ENCODE results near the gene VSTM4. TPM values are rescaled to one million over a fixed set of nuclear protein-coding genes. Genes with fewer than 3 reads are reported as not detected.

VSTM4 gene
- total RNA-seq, 1 experiment from 2014 or later = 0.29 TPM

DNA sequence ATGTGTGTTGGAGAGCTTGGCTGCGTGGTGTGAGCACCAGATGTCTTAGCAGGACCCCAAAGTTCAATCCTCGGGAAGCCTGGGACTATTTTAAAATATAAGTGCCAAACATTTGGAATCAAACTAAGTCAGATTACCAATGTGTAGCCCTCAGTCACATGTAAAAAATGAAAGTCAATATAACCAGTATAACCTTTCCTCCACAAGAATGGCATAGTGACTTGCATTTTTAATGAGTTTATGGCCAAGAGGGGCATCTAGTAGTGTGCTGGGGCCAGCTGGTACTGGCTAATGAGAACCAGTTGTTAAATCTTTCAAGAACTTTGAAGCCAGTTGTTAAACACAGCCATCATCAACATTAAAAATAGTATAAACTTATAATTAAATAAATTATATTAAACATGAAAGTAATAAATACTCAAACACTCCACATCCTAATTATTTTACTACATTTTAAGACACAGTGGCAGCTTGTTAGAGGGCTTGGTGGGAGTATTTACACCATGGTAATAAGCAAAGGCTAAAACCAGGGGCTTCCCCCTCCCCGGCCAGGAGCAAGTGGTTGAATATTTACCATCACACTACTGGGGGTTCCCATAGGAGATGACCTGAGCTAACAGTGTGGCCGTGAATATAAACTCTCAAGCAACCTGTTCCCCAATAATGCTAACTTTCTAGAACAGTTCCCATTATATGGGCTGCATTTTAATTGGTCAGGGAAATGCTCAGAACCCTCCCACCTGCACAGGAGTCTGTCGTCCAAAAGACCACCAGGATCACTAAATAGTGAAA, 26.4 kb upstream of the VSTM4 start:
- DNase-seq (ENCODE audit: low spot score) = no peak

DNA sequence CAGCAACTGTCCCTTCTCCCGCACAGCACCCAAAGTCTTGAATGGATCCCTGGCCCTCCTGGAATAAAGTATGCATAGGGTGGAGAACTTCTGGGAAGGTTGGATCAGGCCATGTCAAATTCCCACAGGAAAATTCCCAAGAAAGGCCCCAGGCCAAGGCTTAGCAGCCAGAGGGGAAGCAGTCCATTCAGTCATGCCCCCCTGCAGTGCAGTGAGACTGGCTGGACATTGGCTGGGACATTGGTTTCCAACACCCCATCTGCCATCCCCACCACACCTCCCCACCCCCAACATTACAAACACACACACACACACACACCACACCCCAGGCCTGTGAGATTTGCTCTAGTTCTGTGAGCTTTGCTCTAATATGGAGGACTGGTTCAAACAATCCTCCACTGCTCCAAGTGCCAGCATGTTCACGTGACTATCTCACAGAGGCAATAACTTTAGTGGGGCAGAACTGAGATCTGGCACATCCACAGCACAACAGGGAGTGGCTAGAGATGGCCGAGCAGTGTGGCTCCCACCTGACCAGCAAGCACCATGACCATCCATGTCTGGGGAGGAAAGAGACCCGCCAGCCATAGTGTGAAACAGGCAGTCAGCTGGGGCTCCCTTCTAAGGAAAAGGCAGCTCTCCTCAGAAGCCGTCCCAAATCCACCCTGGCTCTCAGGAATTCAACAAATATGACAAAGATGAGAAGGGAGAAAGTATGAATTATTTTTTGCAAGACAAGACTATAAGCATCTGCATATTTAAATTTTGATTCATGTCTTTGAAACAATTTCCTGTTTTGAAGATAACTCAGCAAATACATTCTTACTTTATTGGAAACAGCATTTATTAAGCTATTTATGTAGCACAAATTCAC, 25.2 kb upstream of the VSTM4 start:
- DNase-seq (ENCODE audit: low spot score) = no peak

DNA sequence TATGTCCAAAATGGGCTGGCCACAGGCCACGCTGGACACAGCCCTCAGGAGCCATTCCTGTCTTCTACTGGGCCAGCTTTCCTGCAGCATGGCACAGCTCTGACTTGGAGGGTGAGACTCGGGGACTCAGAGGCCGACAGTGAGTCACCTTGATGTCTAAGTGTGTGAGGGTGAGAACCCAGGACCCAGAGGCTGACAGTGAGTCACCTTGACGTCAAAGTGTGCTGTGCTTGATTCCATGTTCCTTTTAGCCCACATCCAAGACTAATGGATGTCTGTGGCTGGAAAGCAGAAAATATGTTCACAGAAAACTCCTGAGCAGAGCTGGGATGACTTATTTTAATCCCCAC, 24.5 kb upstream of the VSTM4 start:
- DNase-seq (ENCODE audit: low spot score) = peak; percentile 77

DNA sequence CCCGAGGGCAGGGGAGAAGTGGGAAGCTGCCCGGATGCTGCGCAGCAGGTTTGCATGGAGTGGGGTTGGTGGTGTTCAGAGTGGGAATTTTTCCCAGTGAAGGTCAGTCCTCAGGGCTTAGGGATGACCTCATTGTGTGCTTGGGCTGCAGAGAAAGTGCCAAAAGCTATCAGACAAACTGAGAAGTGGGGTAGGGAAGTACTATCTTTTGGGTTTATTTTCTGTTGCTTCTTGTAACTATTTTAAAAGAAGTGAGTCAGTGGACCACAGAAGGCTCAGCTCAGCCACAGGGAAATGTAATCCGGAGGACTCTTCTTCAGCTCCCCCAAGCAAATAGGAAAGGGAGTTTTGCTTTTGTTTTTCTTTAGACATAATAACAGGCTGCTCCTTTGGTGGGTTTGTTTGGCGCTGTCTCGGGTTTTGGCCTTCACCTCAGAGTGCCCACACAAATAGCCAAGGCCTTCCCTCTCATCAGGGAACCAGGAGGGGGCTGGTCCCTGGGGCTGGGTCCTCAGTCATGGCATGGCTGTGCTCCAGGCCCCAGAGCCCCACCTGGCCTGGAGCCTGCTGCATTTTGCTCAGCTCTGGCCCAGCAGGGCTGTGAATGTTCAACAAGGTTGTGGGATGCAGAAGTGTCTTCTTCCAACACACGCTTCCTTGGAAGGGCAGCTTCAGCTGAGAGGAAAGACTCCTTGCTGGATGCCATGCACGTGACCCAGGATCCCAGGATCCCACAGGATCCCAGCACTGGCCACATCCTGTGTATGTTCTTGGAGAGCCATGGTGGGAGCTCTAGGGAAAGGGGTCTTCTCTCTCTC, 23.9 kb upstream of the VSTM4 start:
- peak; percentile 16 for DNase-seq (ENCODE audit: low spot score)

DNA sequence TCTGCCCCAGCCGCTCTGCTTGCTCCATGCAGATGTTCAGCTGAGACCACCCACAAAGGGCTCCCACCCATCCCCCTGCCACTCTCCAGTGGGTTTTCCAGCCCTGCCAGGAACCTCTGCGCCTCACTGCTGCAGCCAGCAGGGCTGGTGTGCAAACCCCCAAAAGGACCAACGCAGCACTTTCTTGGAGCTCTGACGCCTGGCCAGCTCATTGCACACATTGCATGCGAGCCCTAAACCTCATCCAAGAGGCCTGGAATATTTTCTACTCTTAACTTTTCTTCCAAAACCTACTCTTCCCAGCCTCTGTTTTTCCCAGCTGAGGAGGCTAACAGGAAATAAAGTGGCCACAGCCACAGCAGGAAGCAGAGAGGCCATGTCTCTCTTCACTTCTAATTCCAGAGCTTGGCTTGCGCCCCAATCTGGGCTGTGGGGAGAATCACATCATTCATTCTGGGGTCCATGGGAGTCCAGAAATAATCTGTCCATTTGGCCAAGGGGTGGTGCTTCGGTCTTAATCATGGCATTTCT, 23.1 kb upstream of the VSTM4 start:
- DNase-seq (ENCODE audit: low spot score) = peak; percentile 14

DNA sequence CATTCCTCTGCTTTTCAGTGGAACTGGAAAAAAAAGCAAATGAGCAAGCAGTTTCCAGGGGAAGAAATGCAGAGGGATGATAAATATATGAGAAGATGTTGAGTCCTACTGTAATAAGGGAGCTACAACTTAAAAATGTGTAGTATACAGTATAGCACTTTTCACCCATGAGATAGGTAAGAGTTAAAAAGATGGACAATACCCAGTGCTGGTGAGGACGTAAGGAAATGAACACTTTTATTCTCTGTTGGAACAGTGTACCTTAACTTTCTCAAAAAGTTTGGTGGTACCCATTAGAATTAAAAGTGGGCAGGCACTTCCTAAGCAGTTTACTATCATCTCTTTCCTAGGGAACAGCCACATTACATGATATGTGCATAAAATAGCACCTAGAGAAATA, 21.2 kb upstream of the VSTM4 start:
- no peak for DNase-seq (ENCODE audit: low spot score)

DNA sequence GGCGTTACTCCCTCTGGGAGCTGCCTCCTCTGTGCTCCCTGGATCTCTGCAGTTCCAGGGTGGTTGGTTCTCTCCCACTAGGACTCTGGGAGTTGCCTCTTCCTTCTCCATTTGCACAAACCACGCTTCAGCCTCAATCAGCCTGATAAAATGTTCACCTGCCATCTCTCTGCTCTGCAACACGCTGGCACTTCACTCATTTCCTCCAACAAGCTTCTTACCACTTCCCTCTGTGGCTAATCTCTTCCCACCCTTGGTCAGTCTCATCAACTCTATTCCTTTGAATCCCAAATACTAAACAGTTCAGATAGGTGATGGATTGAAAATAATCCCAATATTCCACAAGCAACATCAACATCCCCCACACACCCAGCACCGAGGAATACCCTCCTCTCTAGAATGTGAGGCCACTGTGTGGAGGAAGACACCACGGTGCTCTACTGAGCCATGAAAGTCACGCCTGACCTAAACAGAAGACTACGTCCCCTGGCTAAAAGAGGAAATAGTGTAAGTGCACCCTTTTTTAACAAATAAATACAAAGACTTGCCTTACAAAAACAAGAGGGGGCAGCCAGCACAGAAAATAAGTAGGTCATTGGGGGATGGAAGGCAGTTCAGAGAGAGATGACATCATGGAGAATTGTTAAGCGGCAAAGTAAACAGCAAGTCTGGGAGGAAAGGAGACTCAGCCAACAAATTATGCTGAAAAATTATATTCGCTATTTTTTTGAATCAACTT, 20.4 kb upstream of the VSTM4 start:
- no peak for DNase-seq (ENCODE audit: low spot score)

DNA sequence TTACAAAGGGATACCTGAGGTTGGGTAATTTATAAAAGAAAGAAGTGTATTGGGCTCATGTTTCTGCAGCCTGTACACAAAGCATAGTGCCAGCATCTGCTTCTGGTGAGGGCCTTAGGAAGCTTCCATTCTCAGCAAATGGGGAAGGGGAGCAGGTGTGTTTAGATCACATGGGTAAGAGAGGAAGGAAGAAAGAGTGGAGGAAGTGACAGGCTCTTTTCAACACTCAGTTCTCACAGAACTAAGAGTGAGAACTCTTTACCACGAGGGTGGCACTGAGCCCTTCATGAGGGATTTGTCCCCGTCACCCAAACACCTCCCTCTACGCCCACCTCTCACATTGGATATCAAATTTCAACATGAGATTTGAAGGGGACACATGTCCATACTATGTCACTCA, 19.0 kb upstream of the VSTM4 start:
- DNase-seq (ENCODE audit: low spot score) = no peak

DNA sequence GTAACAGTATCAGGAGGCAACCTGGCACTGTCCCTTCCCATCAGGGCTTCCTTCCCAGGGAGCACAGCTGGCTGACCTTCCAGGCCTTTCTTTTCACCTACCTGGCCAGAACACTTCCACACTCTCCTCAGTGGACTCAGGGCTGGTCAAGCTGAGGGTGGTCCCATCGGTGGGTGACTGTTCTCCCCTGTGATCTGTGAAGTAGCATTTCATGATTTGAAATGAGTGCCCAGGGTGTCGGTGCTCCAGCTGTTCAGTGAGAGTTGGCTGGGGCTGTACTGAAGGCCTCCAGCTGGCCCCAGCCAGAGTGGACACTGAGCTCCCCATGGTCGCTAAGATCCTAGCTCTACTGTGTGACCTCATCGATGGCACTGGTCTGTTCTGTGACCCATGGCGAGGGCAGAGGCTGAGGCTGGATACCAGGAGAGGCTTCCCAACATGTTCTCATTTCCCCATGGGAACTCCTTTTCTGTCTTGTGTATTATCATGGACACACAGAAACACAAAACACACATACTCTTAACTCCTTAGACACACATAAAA, 18.5 kb upstream of the VSTM4 start, which contains the start of gene FAM170B:
Gene FAM170B, minus strand, starts transcription at position 316 of the 543 bp plus-strand sequence. Its CDS starts 103 bp downstream, at position 213.
- DNase-seq (ENCODE audit: low spot score) = no peak

DNA sequence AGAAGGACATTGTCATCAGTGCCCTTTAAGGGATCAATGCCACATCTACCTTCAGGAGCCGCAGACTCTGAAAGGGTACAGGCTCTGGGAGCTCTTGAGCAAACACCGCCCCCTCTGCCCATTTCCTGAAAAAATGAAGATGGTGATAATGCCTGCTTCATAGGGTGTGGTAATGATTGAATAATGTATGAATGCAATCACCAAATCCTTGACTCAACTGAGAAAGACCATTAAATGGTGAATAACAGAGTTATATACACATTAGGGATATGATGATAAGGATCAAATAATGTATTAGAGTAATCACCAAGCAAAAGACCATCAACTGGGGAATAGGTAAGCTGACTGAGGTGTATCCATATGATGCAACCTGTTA, 17.0 kb upstream of the VSTM4 start:
- no peak for DNase-seq (ENCODE audit: low spot score)

DNA sequence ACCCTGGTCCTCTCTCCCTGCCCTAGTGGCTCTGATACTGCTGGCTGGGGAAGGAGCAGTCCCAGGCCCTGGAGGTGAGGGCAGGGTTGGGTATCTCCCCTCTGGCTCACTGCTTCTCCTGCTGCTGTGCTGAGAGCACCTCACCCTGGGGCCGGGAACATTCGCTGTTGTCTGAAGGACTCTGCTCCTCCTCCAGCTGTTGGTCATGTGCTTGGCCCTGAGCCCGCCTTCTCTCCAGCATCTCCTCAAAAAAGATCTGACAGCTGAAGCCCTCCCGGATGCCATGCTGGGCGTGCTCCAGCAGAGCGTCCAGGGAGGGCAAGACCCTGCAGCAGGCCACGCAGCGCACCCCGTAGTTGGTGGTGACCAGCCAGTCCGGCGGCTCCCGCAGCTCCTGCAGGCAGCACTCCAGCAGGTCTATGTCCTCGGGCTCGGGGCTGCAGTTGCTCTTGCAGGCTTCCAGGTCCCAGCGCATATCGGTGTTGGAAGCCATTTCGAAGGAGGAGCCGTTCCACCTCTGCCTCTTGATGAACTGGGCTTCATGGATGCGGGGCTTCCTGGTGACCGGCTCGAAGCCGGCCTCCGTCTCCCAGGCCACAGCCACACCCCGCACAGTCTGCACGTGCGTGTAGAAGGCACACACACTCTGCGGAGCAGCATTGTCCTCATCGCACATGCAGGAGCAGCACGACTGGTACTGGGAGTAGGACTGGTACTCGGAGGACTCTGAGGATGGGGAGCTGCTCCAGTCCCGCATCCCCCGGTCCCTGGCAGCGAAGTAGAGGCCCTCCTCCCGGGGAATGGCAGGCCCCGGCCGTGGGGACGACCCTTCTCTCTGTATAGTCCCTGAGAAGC, 16.4 kb upstream of the VSTM4 start:
- no peak for DNase-seq (ENCODE audit: low spot score)

DNA sequence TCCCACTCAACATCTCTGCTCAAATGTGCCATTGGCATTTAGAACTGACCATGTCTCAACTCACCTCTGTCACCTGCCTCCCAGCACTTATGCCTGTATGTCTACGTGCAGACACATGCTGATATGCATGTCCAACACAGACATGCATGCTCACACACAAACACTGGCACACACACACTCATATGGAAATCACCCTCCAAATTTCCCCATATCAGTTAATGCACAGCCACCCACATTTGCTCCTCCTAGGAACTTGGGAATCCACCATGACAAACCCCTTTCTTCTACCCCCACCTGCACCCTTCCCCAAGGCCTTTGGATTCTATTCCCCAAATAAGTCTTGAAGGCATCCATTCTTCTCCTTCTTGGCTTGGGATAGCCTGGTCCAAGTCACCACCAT, 14.1 kb upstream of the VSTM4 start:
- no peak for DNase-seq (ENCODE audit: low spot score)

DNA sequence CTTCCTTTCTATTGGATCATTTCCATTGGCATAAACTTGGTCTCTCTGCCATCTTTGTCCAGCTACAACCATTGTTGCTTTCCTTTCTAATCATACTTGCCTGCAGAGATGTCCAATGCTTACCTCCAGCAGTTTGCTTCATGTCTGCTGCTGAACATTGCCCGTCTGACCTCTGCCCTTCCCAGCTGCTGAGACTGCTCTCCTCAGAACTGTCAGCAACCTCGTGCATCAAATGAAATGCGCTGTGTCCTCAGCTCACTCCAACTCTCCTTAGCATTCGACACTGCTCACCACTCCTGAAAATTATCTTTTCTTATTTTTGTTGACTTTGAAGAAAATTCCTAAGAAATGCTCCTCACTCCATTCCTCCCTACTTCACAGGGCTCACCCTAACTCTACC, 13.5 kb upstream of the VSTM4 start:
- no peak for DNase-seq (ENCODE audit: low spot score)

DNA sequence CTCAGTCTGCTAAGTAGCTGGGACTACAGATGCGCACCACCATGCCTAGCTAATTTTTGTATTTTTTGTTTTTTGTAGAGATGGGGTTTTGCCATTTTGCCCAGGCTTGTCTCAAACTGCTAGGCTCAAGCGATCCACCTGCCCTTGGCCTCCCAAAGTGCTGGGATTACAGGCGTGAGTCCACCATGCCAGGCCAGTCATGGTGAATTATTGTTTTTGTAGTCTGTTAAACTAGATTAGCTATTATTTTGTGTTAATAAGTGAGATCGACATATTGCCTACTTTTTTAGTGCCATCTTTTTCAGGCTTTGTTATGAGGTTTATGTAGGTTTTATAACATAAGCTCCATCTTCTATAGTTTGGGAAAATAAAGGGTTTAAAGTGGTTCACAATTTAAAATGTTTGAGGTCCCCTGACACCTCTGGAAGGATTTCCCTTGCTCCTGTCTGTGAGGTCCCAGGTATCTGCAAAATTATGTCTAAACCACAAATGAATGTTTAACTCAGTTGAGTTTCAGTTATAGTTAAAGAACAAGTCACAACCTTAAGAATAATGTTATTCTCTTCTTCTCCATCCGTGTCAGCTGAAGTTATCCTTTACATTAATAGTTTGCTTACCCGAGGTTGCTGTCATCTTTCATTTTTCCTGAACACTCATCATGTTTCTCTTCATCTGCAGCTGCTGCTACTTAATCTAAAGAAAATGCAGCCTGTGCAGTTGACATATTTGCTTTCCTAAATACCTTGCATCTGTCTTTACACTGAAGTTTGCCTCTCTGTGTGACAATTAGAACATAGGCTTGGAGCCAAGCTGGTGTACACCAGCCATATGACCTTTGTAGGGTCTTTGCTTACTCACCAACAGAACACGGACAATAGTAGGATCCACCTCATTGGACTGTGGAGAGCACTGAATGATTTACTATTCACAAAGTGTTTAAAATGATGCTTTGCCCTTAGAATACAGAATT, 8.9 kb upstream of the VSTM4 start:
- DNase-seq (ENCODE audit: low spot score) = no peak

DNA sequence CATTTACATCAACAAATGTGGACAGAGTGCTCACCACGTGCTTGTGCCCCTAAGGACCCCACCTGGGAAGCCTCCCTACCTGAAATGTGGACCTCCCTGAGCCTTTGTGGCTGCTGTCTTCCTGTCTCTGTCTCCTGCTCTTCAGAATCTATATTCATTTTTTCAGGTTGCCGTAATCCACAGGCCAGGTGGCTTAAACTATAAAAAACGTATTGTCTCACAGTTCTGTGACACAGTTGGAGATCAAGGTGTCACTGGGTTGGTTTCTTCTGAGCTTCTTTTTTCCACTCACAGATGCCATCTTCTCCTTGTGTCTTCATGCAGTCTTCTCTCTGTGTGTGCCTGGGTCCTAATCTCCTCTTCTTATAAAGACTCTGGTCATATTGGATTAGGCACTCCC, 5.6 kb upstream of the VSTM4 start:
- DNase-seq (ENCODE audit: low spot score) = no peak

DNA sequence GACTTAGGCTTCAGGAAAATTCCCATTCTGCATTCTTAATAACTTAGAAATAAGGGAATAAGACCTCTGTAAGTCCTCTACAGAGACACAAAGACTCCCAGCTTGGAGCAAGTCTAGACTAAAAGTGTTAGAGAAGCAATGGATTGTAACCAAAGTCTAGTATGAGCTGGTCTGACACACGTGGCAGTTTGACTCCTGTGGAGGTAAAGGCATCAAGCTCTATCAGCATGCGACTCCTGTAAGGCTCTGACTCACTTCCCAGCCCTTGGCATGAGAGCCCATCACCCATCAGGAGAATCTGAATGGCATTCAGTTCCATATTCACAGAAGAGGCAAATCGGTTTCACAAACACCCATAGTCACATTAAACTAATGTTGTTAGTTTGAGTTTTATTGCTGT, 4.4 kb upstream of the VSTM4 start:
- no peak for DNase-seq (ENCODE audit: low spot score)

DNA sequence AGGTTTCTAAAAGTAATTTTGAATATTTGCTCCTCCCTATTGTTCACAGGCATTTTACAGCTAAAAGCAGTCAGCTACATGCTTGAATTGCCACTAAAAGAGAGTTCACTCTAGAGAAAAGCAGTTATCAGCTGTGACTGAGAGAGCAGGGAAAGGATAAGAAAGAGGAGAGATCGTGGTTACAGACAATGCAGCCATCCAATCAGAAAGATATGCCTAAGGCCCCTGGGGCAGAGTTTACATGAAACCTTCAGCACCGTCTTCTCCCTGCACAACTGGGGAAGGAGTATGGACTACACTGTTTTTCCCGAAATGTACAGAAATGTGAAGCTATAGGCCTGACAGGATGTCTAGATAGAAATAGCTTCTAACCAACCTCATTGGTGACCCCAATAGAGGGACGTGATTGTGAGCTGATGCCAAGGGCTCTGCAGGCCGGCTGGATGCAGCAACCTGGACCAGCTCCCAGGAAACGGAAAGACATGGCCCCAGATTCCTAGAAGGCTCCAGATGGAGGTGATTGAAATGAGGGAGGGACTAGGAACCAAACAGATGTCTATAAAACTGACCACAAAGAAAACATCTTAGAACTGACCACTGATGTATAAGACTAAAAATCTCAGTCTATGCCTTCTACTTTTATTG, 3.2 kb upstream of the VSTM4 start:
- no peak for DNase-seq (ENCODE audit: low spot score)

DNA sequence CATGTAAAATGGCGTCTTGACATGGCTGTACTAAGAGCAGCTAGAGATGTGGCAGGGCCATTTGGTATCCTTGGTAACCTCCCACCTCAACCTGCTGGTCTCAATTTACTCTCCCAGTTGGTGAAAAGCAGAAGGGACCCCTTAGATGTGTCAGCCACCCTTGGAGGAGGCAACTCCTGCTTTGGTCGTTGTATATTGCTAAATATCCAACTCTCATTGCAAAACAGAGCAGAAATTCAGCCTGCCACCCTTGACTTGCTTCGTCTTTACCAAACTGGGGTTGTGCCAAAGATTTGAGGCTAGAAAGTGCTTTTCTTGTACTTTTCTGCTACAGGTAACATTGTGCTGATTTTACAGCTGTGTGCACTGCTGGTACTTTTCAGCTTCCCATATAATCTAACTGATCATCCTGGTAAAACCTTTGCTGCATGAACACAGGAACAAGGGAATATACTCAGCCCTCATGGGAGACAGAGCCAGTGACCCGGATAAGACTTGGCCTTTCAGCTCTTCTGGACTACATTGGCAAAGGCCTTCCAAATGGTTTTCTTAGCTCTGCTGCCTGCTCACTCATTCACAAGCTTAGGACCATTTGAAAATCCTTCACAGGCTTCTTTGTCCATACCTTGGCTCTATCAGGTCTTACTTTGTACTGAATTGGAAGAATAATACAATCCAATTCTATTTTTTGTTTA, 2.2 kb upstream of the VSTM4 start:
- no peak for DNase-seq (ENCODE audit: low spot score)

Measured in H4 (cell line).